Activated T-helper 1 cell treated with anti-CD3 and anti-CD28 coated beads, Interleukin-2, amount 50 U/mL, for 16 hours (primary cell): ENCODE data around the gene ANKS6.

ENCODE experiments used
- DNase-seq, 2 donors: peaks; one replicate each; pipeline ENCODE4 v3.0.0-alpha.2; 2020; ENCODE audit warnings: low read depth in 1 of 2, low spot score in 1 of 2

The ANKS6 gene

DNA sequence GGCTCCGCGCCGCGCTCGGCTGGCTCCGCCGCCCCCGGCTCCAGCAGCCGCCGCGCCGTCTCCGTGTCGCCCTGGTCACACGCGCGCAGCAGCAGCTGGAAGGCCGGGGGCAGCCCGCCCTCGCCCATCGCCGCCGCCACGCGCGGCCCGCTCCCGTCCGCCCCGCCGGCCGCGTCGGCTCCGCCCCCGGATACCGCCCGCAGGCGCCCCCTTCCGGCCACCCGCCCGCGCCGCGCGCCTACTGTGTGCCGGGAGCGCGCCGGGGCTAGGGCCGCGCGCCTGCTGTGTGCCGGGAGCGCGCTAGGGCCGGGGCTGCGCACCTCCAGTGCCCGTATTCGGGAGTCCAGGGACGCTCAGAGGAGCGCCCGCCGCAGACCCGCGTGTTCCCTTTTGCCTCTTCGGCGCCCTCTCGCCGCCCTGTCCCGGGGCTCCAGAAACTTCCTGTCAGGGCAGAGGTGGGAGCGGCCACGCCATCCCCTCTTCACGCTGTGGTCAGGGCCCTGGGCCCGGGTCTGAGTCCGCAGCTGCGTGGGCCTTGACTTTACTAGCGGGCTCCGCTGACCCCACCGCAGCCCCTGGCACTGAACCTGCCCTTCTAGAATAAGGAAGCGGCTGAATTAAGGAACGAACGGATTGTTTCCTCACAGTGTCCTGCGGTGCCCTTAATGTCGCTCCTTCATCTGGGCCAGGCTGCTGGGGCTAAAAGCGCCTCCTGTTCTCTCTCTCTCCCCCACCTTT lies at the start of gene ANKS6:
Gene ANKS6, minus strand, starts transcription at position 192 of the 738 bp plus-strand sequence. Its CDS starts 64 bp downstream, at position 128.
- DNase-seq, result peak; percentile 68 to 80

DNA sequence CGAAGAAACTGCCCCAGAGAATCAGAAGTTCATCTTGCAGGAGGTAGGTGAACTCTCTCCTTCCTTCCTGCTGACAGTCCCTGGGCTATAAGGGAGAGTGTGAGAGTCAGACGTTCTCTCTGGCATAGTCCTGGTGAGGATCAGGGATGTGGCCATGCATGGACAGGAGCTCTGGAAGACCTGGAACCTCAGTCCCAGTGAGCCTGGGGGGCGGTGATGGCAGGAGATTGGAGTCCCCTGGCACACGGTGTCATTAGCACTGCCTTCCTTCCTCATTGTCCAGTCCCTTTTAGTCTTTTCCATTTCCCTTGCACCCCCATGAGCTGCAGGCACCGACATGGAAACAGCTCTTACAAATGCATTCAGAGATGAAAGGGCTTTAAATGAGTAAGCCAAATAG lies 49.7 kb upstream of the ANKS6 start:
- no peak for DNase-seq

- DNase-seq, result no peak
These were observed 46.2 kb upstream of the ANKS6 start for GRCh38 chr9:98842510-98842909.

GRCh38 chr9:98839724-98840123 lies 43.4 kb upstream of the ANKS6 start:
- DNase-seq, result no peak

- DNase-seq, result no peak
These were observed 42.7 kb upstream of the ANKS6 start for GRCh38 chr9:98838868-98839565.

GRCh38 chr9:98838155-98838867 lies 42.0 kb upstream of the ANKS6 start:
- DNase-seq, result no peak

- no peak for DNase-seq
These were observed 41.2 kb upstream of the ANKS6 start for GRCh38 chr9:98837516-98837915.

- no peak for DNase-seq
These were observed 39.9 kb upstream of the ANKS6 start for GRCh38 chr9:98836206-98836605.

DNA sequence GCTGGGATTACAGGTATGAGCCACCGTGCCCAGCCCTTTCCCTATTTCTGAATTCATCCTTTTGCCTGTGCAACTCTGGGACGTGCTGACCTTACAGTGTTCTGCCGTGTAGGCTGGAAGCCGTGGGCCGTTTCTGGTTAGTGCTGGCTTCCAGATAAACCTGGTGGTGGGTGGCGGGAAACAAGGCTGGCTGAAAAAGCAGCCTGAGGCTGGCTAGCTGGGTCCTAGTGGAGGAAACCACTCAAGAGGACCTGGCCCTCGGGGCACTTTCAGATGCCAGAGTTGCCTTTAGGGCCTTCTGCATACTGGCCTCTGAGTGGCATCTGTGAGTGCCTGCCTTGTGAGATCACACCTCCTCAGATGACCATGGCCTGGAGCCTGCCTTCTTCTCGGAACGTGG lies 38.0 kb upstream of the ANKS6 start:
- no peak for DNase-seq

DNA sequence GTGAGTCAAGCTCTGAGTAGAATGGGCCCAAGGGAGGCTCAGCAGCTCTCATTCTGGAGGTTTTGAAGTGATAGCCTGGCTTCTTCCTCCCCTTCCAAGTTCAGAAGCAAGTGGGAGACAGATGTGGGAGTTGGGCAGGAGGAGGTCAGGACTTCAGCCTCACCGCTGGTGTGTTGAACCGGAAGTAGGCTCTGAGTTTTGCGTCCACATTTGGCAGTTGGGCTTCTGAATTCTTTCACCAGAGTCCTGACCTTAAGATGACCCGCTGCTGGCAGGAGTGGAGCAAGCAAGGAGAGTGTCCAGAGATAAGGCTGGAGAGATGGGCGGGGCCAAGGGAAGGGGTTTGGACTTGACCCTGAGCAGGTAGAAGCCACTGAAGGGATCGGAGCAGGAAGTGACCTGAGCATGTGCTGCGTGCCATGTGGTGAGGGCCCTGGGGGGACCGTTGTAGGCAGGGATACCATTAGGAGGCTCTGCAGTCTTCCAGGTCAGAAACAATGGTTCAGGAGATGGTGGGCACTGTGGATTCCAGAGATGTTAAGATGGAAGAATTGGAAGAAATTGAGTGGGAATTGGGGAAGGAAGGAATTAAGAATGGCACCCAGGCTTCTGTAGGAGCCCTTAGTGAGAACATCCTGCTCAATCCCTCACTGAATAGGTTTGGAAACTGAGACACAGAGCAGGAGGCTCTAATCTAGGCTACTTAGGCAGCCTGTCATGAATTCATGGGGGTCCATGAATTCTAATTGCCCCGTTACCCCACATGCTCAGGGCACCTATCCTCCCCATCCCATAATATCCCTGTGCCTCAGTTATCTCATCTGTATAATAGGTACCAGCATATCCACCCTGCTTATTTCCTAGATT lies 37.0 kb upstream of the ANKS6 start:
- DNase-seq, result no peak

DNA sequence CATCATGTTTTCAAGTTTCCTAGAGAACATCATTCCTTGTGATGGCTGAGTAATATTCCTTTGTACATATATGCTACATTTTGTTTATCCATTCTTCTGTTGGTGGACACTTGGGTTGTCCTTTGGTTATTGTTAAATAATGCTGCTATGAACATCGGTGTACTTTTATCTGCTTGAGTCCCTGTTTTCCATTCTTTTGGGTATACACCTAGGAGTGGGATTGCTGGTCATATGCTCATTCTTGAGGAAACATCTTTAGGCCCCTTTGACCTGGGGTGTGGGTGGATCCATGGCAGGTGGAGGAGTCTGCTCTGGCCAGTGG lies 36.4 kb upstream of the ANKS6 start:
- no peak for DNase-seq

- no peak for DNase-seq
These were observed 35.3 kb upstream of the ANKS6 start for GRCh38 chr9:98831696-98832095.

GRCh38 chr9:98830554-98830953 lies 34.2 kb upstream of the ANKS6 start:
- DNase-seq, result no peak

DNA sequence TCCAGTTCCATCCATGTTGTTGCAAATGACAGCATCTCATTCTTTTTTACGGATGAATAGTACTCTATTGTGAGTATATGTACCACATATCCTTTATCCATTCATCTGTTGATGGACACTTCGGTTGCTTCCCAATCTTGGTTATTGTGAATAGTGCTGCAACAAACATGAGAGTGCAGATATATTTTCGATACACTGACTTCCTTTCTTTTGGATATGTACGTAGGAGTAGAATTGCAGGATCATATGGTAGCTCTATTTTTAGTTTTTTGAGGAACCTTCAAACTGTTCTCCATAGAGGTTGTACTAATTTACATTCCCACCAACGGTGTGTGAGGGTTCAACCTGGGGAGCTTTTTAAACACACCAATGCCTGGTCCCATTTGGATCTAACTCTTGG lies 33.4 kb upstream of the ANKS6 start:
- DNase-seq, result no peak

- no peak for DNase-seq
These were observed 30.4 kb upstream of the ANKS6 start for GRCh38 chr9:98826716-98827115.

DNA sequence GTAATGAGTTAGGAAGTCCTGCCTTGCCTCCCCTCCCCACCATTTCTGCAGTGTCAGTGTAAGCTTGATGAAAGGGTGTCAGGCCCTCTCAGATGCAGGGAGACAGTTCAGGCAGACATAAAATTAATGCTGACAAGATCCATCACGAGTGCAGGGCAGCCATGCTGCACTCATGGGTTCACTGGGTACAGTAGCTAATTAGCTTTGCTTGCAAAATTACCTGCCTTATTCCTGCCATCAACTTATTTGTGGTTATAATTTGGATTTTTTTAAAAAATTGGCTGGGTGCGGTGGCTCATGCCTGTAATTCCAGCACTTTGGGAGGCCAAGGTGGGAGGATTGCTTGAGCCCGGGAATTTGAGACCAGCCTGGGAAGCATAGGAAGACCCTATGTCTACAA lies 29.1 kb upstream of the ANKS6 start:
- DNase-seq, result no peak

DNA sequence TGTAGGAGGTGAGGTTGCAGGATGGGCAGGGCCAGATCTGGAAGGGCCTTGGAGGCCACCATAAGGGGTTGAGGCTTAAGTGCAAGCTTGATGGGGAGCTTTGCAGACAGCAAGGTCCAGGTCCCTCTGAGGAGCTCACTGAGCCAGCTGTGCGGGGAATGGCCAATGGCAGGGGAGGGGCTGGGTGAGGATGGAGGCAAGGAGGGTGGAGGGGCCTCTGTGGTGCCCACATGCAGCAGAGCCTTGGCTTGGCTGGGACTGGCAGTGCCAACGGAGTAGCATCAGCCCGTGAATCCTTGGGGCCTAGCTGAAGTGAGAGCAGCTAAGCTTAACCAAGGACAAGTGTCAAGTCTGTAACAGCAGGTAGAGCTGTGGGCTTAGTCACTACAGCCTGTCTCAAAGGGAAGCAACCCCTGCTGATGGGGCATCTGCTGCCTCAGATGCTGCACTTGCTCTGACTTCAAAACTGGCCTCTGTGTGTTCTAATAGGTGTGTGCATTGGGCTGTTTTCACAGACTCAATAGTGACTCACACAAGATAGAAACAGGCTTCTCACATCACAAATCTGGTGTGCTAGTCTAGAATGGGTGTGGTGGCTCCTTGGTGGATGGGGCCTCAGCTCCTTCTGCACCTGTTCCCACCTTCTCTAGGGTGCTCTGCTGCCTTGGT lies 27.4 kb upstream of the ANKS6 start:
- DNase-seq, result no peak

DNA sequence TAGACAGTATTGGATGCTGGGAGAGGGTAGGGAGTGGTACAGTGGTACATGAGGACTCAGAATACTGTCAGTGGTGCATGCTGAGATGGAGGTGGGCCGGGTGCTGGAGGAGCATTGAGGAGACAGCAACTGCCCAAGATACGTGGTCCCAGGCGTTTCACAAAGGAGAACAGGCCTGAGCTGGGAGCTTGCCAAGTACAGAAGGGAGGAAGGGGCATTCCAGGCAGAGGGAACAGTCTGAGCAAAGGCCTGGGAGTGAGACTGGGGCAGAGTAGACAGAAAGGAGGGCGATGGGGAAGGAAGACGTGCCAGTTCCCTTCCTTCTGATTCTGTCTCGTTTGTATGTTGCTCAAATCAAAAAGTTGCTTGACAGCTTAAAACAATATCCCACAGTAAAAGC lies 26.3 kb upstream of the ANKS6 start:
- no peak for DNase-seq

DNA sequence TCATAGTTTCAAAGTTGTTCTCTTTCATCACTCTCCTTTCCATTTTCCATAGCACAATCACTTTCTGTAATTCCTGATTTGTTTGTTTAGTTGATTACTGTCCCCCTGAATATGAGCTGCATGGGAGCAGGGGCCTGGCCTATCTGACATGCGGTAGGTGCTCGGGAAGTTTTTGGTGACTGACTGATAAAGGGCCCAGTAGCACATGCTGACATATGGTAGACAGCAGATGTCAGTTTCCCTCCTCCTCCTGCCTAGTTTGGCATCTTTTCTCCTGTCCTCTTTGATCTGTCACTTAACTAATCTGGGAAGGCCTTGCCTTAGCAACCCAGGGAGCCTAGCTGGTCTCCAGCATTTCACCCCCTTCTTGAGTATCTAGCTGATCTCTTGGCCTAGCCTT lies 25.5 kb upstream of the ANKS6 start:
- DNase-seq, result no peak

- no peak for DNase-seq
These were observed 22.9 kb upstream of the ANKS6 start for GRCh38 chr9:98819231-98819630.

- no peak for DNase-seq
These were observed 22.4 kb upstream of the ANKS6 start for GRCh38 chr9:98818764-98819163.
